ENCODE results near the gene TMEM120A.

TMEM120A gene

DNA sequence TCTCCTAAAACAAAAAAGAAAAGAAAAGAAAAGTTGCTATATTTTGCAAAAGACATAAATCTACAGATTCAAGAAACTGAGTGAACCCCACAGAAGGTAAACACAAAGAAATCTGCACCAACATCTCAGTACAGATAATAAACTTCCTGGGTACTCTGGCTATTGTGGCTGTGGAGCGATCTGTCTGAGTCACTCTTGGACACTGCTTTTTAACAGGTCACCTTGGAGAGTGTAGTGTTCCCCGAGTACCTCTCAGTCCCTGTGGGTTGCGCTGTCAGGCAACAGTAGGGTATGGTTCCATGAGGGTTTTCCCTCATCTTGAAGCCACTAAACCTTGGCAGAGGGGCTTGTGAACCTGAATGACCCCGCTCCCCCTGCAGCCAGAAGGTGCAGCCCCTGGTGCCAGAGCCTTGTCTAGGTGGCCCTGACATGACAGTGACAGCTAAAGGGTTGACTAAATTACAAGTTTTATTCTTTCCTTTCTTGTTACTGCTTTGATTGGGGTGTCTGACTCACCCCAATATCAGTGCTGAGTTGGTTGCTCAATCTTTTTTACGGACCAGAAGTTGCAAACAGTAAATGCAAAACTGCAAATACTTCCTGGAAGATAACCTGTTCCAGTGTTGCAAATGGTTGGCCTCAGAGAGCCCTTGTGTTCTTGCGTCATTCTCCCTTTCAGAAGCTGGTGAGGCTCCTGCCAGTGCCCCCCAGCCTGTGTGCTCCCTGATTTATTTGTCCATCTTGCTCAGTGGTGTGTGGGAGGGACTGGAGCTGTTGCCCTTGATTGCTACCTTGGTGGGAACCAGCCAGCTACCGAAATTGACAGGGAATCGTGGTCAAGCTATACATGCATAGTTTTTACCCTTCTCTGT, 48.9 kb downstream of the TMEM120A start:
- TF ChIP-seq GATA3 (IDR thresholded peaks at IDR 0.05; ENCODE audit: low read depth, low read length) = no peak
- TF ChIP-seq GATA2 (IDR thresholded peaks at IDR 0.05; ENCODE audit: low read depth, low read length) = no peak

- TF ChIP-seq GATA2 (IDR thresholded peaks at IDR 0.05; ENCODE audit: low read depth, low read length) = no peak
- no peak for TF ChIP-seq GATA3 (IDR thresholded peaks at IDR 0.05; ENCODE audit: low read depth, low read length)
These were observed 49.9 kb downstream of the TMEM120A start for GRCh38 chr7:75944507-75944906.

DNA sequence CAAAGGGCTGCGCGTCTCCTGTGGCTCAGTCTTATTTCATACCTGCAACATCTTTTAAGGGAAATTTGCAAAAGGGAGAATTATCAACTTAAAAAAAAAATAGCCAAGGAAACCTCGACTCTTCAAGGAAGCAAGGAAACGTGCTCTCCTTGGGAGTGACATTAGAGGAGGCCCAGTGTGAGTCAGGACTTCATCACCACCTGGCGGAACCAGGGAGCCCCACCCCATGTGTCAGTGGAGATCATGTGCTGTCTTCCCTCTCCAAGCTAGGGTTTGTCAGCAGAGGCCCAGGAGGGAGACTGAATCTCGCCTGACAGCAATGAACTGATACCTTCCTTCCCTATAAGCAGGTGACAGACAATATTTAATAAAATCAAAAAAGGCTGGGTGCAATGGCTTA, 50.5 kb downstream of the TMEM120A start:
- TF ChIP-seq GATA3 (IDR thresholded peaks at IDR 0.05; ENCODE audit: low read depth, low read length) = no peak
- TF ChIP-seq GATA2 (IDR thresholded peaks at IDR 0.05; ENCODE audit: low read depth, low read length) = no peak

- TF ChIP-seq GATA2 (IDR thresholded peaks at IDR 0.05; ENCODE audit: low read depth, low read length) = no peak
These were observed 55.5 kb downstream of the TMEM120A start for GRCh38 chr7:75938921-75939320.

DNA sequence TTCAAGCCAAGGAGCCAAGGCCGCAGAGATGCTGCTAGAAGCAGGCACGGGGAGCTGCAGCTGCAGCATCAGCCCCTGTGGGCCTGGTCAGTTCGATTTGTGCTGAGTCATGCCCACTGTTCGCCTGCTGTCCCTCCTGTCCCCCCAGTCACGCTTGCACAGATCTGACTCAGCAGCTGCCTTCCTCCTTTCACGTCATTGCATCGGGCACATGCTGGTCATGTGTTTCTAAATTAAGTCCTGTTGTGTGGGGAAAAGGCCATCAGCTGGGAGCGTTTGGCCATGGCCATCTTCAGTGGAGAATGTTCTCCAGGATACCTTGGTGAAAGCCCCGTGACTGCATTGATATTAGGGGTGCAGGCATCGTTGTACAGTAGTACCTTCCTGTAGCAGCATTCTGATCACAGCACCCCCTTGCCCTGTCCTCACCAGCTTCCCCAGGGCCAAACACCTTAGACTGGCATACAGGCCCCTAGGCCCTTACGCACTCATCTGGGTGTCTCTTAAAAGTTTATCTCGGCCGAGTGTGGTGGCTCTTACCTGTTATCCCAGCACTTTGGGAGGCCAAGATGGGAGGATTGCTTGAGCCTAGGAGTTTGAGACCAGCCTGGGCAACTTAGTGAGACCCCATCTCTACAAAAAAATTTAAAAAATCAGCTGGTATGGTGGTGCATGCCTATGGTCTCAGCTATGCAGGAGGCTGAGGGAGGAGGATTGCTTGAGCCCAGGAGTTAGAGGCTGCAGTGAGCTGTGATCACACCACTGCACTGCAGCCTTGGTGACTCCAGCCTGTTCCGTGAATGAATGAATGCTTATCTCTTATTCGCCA, 56.2 kb downstream of the TMEM120A start:
- no peak for TF ChIP-seq GATA2 (IDR thresholded peaks at IDR 0.05; ENCODE audit: low read depth, low read length)
- no peak for TF ChIP-seq GATA3 (IDR thresholded peaks at IDR 0.05; ENCODE audit: low read depth, low read length)
